Gastrocnemius medialis (tissue), 4 donors: Measurements from ENCODE around the gene SPTBN4. TPM values are rescaled to one million over a fixed set of nuclear protein-coding genes. Genes with fewer than 3 reads are reported as not detected.

Source experiments
- ATAC-seq, 2 donors: fragments of 150-250 bp; one replicate each; pipeline ENCODE4 v1.9.1; 2016
- DNase-seq, 2 donors: peaks; one replicate each; pipeline ENCODE4 v3.0.0-alpha.2; 2019
- H3K27ac ChIP-seq, 4 donors: fragments of 200-600 bp; sonication (generic); 1 replicate in 1 of 4; 2 replicates in 3 of 4; pipeline ENCODE4 v1.5.1; 2016 to 2018; ENCODE audit warnings: mild to moderate bottlenecking in 2 of 4, moderate library complexity in 1 of 4
- H3K27me3 ChIP-seq, 3 donors: fragments of 200-600 bp; sonication (generic) in 2 of 3; 1 replicate in 1 of 3; 2 replicates in 2 of 3; pipeline versions ENCODE4 v1.5.1 to v1.6.0; 2016 to 2019; ENCODE audit warnings: mild to moderate bottlenecking in 1 of 3, moderate library complexity in 1 of 3
- H3K36me3 ChIP-seq, 2 donors: fragments of 200-600 bp; sonication (generic) in 1 of 2; one replicate each; pipeline ENCODE4 v1.5.1; 2017 to 2018
- H3K4me1 ChIP-seq, 2 donors: fragments of 200-600 bp; sonication (generic) in 1 of 2; one replicate each; pipeline ENCODE4 v1.5.1; 2016 to 2017; ENCODE audit warnings: mild to moderate bottlenecking in 2 of 2
- H3K4me3 ChIP-seq, 4 donors: fragments of 200-600 bp; sonication (generic) in 3 of 4; 1 replicate in 1 of 4; 2 replicates in 3 of 4; pipeline ENCODE4 v1.5.1; 2016 to 2019; ENCODE audit warnings: mild to moderate bottlenecking in 2 of 4
- H3K9me3 ChIP-seq, 3 donors: fragments of 200-600 bp; sonication (generic) in 2 of 3; 1 replicate in 1 of 3; 2 replicates in 2 of 3; pipeline ENCODE4 v1.5.1; 2016 to 2019
- CTCF ChIP-seq, 5 experiments: fragments of 450-650 bp in 3 of 5; fragments of 200-600 bp in 2 of 5; sonication (generic) in 2 of 5; IDR thresholded peaks in 4 of 5; conservative IDR thresholded peaks in 1 of 5; 1 replicate in 4 of 5; 2 replicates in 1 of 5; pipeline ENCODE4 v1.5.1; 2016 to 2019; ENCODE audit warnings: antibody characterized with exemption in 5 of 5, mild to moderate bottlenecking in 3 of 5, moderate library complexity in 3 of 5
- POLR2A ChIP-seq, 2 donors: fragments of 450-650 bp; IDR thresholded peaks; one replicate each; pipeline ENCODE4 v1.6.1; 2017; ENCODE audit warnings: antibody characterized with exemption in 2 of 2, mild to moderate bottlenecking in 2 of 2, moderate library complexity in 2 of 2
- in situ Hi-C, 4 donors: fragments of 200-750 bp; cut with MboI; loops; one replicate each; pipeline versions ENCODE4 v1.15.0 to v1.8.0; 2017; ENCODE audit warnings: low sequenced_read_pairs in 4 of 4
- intact Hi-C: fragments of 100-400 bp; cut with DNase I; formaldehyde crosslinking; loops from one replicate; pipeline ENCODE4 v1.15.1; 2023; ENCODE audit warnings: low total_unique reads
- total RNA-seq, 4 donors: library from RNA; depleted of rRNA; stranded (reverse); fragments of >200 nt; gene quantifications; one replicate each; pipeline versions ENCODE4 v1.1.0 to v1.2.3, GENCODE V29; 2016

The SPTBN4 gene
- total RNA-seq, 4 donors from 2014 or later, result 0.86 to 5.9 (median 2.4) TPM

DNA sequence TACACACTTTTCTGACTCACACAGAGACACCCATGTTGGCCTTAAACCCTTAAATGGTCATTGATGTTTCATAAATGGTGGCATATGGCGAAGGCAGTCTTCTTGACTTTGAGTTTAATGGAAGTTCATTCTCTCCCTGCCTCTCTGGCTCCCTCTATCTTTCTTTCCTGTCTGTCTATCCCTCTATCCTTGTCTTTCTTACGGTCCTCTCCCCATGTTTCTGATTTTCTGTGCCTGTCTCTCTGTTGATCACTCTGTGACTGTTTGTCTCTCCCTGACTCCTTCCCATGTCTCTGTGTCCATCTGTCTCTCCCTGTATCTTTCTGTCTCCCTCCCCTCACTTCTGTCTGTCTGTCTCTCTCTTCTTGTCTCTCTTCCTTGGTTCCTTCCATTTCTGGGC lies 66.7 kb downstream of the SPTBN4 start:
- no peak for TF ChIP-seq CTCF (IDR thresholded peaks at IDR 0.05 in 4 of 5, conservative IDR thresholded peaks at IDR 0.05 in 1 of 5)
- TF ChIP-seq POLR2A (IDR thresholded peaks at IDR 0.05), result no peak
- H3K4me3 ChIP-seq, result no peak overlapping the region
- no peak overlapping the region for H3K27ac ChIP-seq
- DNase-seq (no peak), ATAC-seq (no peak)
- no peaks in the 10 kb centered on the region for H3K27me3 ChIP-seq
- in situ Hi-C loops (loop anchor here in 2 of 4 donors (10.0 kb wide), 1 partner anchor 61 kb away; no protein-coding TSS in a partner anchor), intact Hi-C loops (no loop called here)
- H3K4me1 ChIP-seq, result peaks cover 0 to 4% of the 10 kb centered on the region in 2 donors
- no peaks in the 10 kb centered on the region for H3K9me3 ChIP-seq
- H3K36me3 ChIP-seq, result no peaks in the 10 kb centered on the region

- Histone ChIP-seq H3K27me3 (no peaks in the 10 kb centered on the region), H3K4me3 (no peak overlapping the region), H3K4me1 (peaks cover 0 to 4% of the 10 kb centered on the region in 2 donors), H3K36me3 (no peaks in the 10 kb centered on the region), H3K9me3 (no peaks in the 10 kb centered on the region), H3K27ac (no peak overlapping the region)
- DNase-seq, result no peak
- intact Hi-C loops (no loop called here), in situ Hi-C loops (loop anchor here in 2 of 4 donors (10.0 kb wide), 1 partner anchor 61 kb away; no protein-coding TSS in a partner anchor)
- no peak for TF ChIP-seq POLR2A (IDR thresholded peaks at IDR 0.05)
- TF ChIP-seq CTCF (IDR thresholded peaks at IDR 0.05 in 4 of 5, conservative IDR thresholded peaks at IDR 0.05 in 1 of 5), result no peak
- ATAC-seq, result no peak
Observed at GRCh38 chr19:40534148-40534547, 67.3 kb downstream of the SPTBN4 start.

DNA sequence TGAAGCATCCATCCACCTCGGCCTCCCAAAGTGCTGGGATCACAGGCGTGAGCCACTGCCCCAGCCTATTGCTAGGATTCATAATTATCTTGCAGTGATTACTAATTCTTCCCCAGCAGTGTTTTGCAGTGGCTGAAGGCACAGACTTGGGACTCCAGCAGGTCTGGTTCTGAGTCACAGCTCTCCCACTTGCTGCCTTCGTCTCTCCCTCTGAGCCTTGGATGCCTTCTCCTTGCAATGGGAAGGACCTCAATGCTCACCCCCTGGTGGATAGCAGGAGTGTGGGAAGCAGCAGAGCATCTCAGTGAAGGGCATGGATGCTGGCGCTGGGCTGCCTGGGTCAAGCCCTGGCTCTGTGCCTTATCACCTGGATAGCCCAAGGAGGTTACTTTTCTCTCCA lies 72.3 kb downstream of the SPTBN4 start:
- no peak overlapping the region for H3K4me3 ChIP-seq
- intact Hi-C loops (no loop called here), in situ Hi-C loops (loop anchor here in 2 of 4 donors (10.0 kb wide), 1 partner anchor 56 kb away; no protein-coding TSS in a partner anchor)
- DNase-seq (no peak), ATAC-seq (no peak)
- H3K9me3 ChIP-seq, result no peaks in the 10 kb centered on the region
- TF ChIP-seq POLR2A (IDR thresholded peaks at IDR 0.05) (no peak), CTCF (IDR thresholded peaks at IDR 0.05 in 4 of 5, conservative IDR thresholded peaks at IDR 0.05 in 1 of 5) (no peak)
- H3K27ac ChIP-seq, result no peak overlapping the region
- H3K4me1 ChIP-seq, result peaks cover 0 to 6% of the 10 kb centered on the region in 2 donors
- H3K27me3 ChIP-seq, result no peaks in the 10 kb centered on the region
- no peaks in the 10 kb centered on the region for H3K36me3 ChIP-seq

GRCh38 chr19:40542202-40542859 lies 75.5 kb downstream of the SPTBN4 start:
- ATAC-seq (peak; percentile 49 to 50), DNase-seq (peak in 1 of 2 donors; percentile 33)
- TF ChIP-seq CTCF (IDR thresholded peaks at IDR 0.05 in 4 of 5, conservative IDR thresholded peaks at IDR 0.05 in 1 of 5) (no peak), POLR2A (IDR thresholded peaks at IDR 0.05) (no peak)
- Histone ChIP-seq H3K9me3 (no peaks in the 10 kb centered on the region), H3K27me3 (no peaks in the 10 kb centered on the region), H3K4me1 (peaks cover 0 to 6% of the 10 kb centered on the region in 2 donors), H3K4me3 (no peak overlapping the region), H3K27ac (no peak overlapping the region), H3K36me3 (no peaks in the 10 kb centered on the region)
- in situ Hi-C loops, result no loop called here
- intact Hi-C loops, result no loop called here
